ENCODE results near the gene POGLUT3.

- no peak for TF ChIP-seq CTCF (IDR thresholded peaks at IDR 0.05)
- TF ChIP-seq POLR2AphosphoS5 (IDR thresholded peaks at IDR 0.05; ENCODE audit: low read depth, low read length): no peak
- TF ChIP-seq REST (IDR thresholded peaks at IDR 0.05; ENCODE audit: insufficient read depth in 1 of 2, low read depth in 2 of 2, low read length in 1 of 2): no peak
Measured at GRCh38 chr11:108500169-108500568, 2.0 kb upstream of the POGLUT3 start.
